Upper lobe of left lung (tissue), 6 donors: ENCODE results near the gene ACAP2. TPM values are rescaled to one million over a fixed set of nuclear protein-coding genes. Genes with fewer than 3 reads are reported as not detected.
A peak's percentile ranks its signal among the peaks of the same experiment; 100 is the strongest.

ENCODE experiments used
- ATAC-seq, 2 donors: fragments of 200-7000 bp; cut with Tn5 transposase; one replicate each; pipeline ENCODE4 v1.9.1; 2022; ENCODE audit warnings: mild to moderate bottlenecking in 2 of 2, moderate library complexity in 2 of 2; ENCODE audit not compliant: low FRiP score in 2 of 2
- DNase-seq, 2 donors: peaks; one replicate each; pipeline ENCODE4 v3.0.0-alpha.2; 2019 to 2020
- H3K27ac ChIP-seq, 4 donors: fragments of 200-600 bp; sonication (generic); one replicate each; pipeline ENCODE4 v1.5.1; 2016 to 2019
- H3K27me3 ChIP-seq, 4 donors: fragments of 200-600 bp; sonication (generic); one replicate each; pipeline ENCODE4 v1.5.1; 2017 to 2019
- H3K36me3 ChIP-seq, 4 donors: fragments of 200-600 bp; sonication (generic); one replicate each; pipeline ENCODE4 v1.5.1; 2016 to 2019
- H3K4me1 ChIP-seq, 4 donors: fragments of 200-600 bp; sonication (generic); one replicate each; pipeline ENCODE4 v1.5.1; 2018 to 2019
- H3K4me3 ChIP-seq, 4 donors: fragments of 200-600 bp; sonication (generic); one replicate each; pipeline ENCODE4 v1.5.1; 2017 to 2019; ENCODE audit warnings: mild to moderate bottlenecking in 2 of 4, moderate library complexity in 1 of 4
- H3K9me3 ChIP-seq, 4 donors: fragments of 200-600 bp; sonication (generic); one replicate each; pipeline ENCODE4 v1.5.1; 2018 to 2019
- EP300 ChIP-seq, 4 donors: sonication (generic); formaldehyde crosslinking; IDR thresholded peaks; one replicate each; pipeline ENCODE4 v1.5.1; 2017; ENCODE audit warnings: antibody characterized with exemption in 4 of 4, control low read depth in 2 of 4
- POLR2A ChIP-seq, 4 donors: fragments of 450-650 bp; IDR thresholded peaks; one replicate each; pipeline ENCODE4 v1.5.1; 2016 to 2017; ENCODE audit warnings: antibody characterized with exemption in 4 of 4, mild to moderate bottlenecking in 2 of 4
- POLR2AphosphoS5 ChIP-seq, 2 donors: sonication (generic); formaldehyde crosslinking; IDR thresholded peaks; one replicate each; pipeline ENCODE4 v1.5.1; 2017; ENCODE audit warnings: antibody characterized with exemption in 2 of 2
- WGBS, 2 donors: methylation state at CpG; one replicate each; pipeline ENCODE4 v1.1.5; 2017 to 2018; 5-methylcytosine and 5-hydroxymethylcytosine counted together
- total RNA-seq, 6 donors: library from RNA; depleted of rRNA in 4 of 6; stranded (reverse); fragments of >200 nt in 4 of 6; gene quantifications; one replicate each; pipeline versions ENCODE4 v1.1.0 to v1.2.1, GENCODE V29; 2016 to 2021
- TF ChIP-seq, protein P1 (sequence below), 6 experiments: fragments of 450-650 bp in 4 of 6; fragments of 200-600 bp in 2 of 6; sonication (generic) in 2 of 6; IDR thresholded peaks; one replicate each; pipeline ENCODE4 v1.5.1; 2016 to 2019; ENCODE audit warnings: antibody characterized with exemption in 6 of 6
- donor health status: DM: no; HTN: no; CAD: no; lungs with moderate emphysema.
- donor health status: DM: no; HTN: yes; CAD: no; lungs with severe emphysema.

ACAP2 gene
- total RNA-seq, 6 donors from 2014 or later = 30.6 to 75.2 (median 52.3) TPM

DNA sequence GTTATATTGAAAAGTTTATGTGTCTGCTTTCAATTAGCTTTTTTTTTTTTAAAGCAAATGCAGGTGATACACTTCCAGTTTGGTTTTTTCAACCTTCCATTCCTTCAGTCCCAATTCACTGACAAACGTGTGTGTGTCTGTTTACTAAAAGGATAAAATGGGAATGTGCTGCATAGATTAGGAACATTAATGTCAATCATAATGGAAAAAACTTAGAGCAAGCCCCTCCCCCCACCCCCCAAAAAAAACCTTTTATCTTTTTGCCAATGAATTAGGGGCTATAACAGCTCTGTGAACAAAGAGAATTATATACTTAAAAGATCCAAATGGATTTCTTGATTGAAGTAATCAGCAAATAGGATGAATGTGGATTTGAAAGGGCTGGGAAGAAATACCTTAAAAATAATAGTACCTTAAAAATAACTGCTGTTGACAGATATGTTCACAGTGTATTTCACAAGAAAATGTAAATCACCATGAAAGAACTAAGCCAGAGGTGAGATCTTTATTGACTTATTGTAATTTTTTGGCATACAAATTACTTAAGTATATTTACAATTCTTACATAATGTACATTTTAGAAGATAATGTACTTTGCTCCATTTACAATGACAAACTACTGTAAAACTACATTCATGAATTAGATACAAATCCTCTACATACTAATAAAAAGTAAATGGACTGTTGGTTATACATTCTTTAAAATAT, 168.4 kb downstream of the ACAP2 start:
- Histone ChIP-seq H3K36me3 (peaks cover 0 to 11% (median 3%) of the 10 kb centered on the region in 4 donors), H3K4me1 (peaks cover 11 to 18% (median 16%) of the 10 kb centered on the region in 4 donors), H3K27me3 (no peaks in the 10 kb centered on the region), H3K27ac (no peak overlapping the region), H3K4me3 (no peak overlapping the region), H3K9me3 (no peaks in the 10 kb centered on the region)
- TF ChIP-seq, protein P1, sequence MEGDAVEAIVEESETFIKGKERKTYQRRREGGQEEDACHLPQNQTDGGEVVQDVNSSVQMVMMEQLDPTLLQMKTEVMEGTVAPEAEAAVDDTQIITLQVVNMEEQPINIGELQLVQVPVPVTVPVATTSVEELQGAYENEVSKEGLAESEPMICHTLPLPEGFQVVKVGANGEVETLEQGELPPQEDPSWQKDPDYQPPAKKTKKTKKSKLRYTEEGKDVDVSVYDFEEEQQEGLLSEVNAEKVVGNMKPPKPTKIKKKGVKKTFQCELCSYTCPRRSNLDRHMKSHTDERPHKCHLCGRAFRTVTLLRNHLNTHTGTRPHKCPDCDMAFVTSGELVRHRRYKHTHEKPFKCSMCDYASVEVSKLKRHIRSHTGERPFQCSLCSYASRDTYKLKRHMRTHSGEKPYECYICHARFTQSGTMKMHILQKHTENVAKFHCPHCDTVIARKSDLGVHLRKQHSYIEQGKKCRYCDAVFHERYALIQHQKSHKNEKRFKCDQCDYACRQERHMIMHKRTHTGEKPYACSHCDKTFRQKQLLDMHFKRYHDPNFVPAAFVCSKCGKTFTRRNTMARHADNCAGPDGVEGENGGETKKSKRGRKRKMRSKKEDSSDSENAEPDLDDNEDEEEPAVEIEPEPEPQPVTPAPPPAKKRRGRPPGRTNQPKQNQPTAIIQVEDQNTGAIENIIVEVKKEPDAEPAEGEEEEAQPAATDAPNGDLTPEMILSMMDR (IDR thresholded peaks at IDR 0.05) = no peak
- TF ChIP-seq EP300 (IDR thresholded peaks at IDR 0.05) (no peak), POLR2A (IDR thresholded peaks at IDR 0.05) (no peak), POLR2AphosphoS5 (IDR thresholded peaks at IDR 0.05) (no peak)
- WGBS, 2 donors = 39 to 41% methylated on average over 1 of the region's 1 CpG
- DNase-seq (no peak), ATAC-seq (no peak)

DNA sequence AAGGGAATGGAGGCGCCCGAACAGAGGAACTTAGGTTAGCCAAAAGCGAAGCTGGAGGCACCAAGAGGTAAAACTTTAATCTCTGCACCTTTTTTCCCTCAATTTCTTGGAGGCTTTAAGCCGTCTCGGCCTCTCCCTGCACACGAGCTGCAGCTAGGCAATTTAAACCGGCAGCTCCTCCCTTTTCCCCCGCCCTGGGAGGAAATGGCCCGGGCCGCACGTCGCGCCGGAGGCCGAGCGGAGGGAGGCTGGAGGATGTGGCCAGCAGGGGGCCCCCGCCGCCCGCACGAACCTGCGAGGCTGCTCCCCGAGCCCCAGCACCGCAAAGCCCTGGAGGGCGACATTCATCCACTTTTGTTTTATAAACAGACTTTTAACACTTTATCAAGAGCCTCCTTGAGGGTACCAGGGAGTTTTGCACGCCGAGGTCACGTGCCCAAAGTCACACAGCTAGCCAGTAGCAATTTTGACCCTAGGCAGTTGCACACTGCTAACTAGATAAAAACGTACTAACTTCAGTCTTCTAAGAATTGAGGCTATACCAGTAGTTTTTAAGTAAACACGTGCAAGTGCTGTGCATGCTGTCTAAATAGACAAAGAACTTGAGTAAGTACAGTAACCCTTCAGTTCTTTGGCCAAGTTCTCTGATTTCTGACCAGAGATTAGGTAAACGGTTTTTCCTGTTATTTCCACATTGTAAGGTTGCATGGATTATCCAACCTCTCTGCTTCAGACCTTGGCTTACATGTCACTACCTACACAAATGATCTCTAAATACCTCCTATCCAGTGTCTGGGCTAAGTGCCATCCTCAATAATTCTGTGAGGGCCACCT, 171.2 kb downstream of the ACAP2 start:
- DNase-seq (peak; percentile 88 to 97), ATAC-seq (peak; percentile 95 to 97)
- 1% methylated on average over 19 to 30 of the region's 30 CpGs for whole genome bisulfite sequencing, 2 donors
- TF ChIP-seq POLR2AphosphoS5 (IDR thresholded peaks at IDR 0.05) (peak in 1 of 2 donors; percentile 7), POLR2A (IDR thresholded peaks at IDR 0.05) (peak in 1 of 4 donors; percentile 2), EP300 (IDR thresholded peaks at IDR 0.05) (no peak)
- TF ChIP-seq, protein P1 (IDR thresholded peaks at IDR 0.05) = peak; percentile 86 to 96 (median 93)
- no peaks in the 10 kb centered on the region for H3K9me3 ChIP-seq
- no peaks in the 10 kb centered on the region for H3K27me3 ChIP-seq
- H3K4me3 ChIP-seq = peak overlapping the region; percentile 51 to 96 (median 81)
- peaks cover 20 to 27% (median 21%) of the 10 kb centered on the region in 4 donors for H3K4me1 ChIP-seq
- H3K27ac ChIP-seq = peak overlapping the region; percentile 74 to 87 (median 84)
- peaks cover 0 to 2% (median 0%) of the 10 kb centered on the region in 4 donors for H3K36me3 ChIP-seq

DNA sequence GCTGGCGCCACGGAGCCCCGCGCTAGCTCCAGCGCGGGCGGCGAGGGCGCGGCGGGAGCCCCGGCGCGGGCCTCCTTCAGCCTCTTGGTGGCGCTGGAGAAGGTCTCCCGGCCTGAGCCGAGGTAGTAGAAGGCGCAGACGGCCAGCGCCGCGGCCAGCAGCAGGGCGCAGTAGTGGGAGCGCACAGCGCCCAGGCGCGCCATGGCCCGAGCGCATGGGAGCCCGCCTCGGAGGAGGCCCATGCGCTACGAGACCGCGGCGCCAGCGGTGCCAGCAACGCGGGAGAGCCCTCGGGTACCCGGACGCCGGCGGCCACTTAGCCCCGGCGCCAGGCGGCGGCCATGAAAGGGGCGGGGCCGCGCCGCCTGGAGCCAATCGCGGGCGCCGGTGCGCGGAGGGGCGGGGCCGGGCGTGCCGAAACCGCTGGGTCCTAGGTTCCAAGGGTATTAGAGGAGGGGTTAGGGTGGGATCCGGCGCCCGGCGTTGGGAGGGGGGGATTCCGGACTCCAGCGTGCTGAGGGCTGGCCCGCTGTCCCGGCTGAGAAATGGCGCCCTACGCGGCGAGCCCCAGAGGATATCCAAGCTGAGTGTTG, 171.9 kb downstream of the ACAP2 start, which contains the start of gene XXYLT1:
XXYLT1 (minus strand) TSS at position 343 of the 593 bp plus-strand sequence; CDS start at position 242, 101 bp downstream.
- DNase-seq = peak; percentile 82 to 99
- H3K27me3 ChIP-seq = no peaks in the 10 kb centered on the region
- H3K4me1 ChIP-seq = peaks cover 20 to 27% (median 21%) of the 10 kb centered on the region in 4 donors
- peaks cover 0 to under 1% (median 0%) of the 10 kb centered on the region in 4 donors for H3K36me3 ChIP-seq
- peak within 1 kb of the TSS; percentile 74 to 87 (median 84) for H3K27ac ChIP-seq
- H3K4me3 ChIP-seq = peak within 1 kb of the TSS; percentile 51 to 96 (median 81)
- no peaks in the 10 kb centered on the region for H3K9me3 ChIP-seq
- peak; percentile 96 to 99 for ATAC-seq
- TF ChIP-seq, protein P1 (IDR thresholded peaks at IDR 0.05) = peak; percentile 53 to 84 (median 82)
- peak in 1 of 2 donors; percentile 4 for TF ChIP-seq POLR2AphosphoS5 (IDR thresholded peaks at IDR 0.05)
- no peak for TF ChIP-seq EP300 (IDR thresholded peaks at IDR 0.05)
- peak in 1 of 4 donors; percentile 60 for TF ChIP-seq POLR2A (IDR thresholded peaks at IDR 0.05)
- WGBS, 2 donors = 0% methylated on average over 1 to 25 of the region's 75 CpGs

DNA sequence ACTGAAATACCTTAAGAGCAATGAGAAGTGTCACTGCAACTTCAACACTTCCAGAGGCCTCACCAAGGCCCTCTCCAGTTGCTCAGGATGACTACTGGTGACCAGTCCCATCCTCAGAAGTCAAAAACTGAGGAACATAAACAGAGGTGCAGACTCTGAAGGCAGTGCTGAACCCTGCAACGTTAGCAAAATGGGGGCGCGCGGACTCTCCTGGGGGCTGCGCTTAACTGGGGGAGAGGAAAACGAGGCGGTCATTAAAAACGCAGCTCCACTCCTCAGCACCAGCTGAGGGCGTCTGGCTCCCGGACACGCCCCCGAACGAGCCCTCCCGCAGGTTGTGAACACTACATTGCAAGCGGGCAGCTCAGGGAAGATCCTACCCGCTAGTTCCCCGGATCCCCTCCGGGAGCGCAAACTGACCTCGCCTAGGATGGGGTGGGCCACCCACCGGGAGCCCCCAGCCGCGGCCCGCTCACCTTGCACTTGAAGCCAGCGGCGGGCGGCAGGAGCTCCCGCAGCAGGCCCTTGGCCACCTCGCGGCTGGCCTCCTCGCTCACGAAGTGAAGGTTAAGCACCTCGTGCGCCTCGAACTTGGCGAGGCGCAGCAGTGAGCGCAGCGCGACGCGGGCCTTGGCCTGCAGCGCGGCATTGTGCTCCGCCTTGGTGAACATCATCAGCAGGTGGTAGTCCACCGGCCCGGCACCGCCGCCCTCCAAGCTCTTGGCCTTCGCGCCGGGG, 172.6 kb downstream of the ACAP2 start:
- ATAC-seq (peak; percentile 3 to 17), DNase-seq (no peak)
- 2 to 6% methylated on average over 3 to 23 of the region's 52 CpGs for WGBS, 2 donors
- no peak for TF ChIP-seq EP300 (IDR thresholded peaks at IDR 0.05)
- TF ChIP-seq, protein P1 (IDR thresholded peaks at IDR 0.05) = no peak
- TF ChIP-seq POLR2A (IDR thresholded peaks at IDR 0.05) = no peak
- no peak for TF ChIP-seq POLR2AphosphoS5 (IDR thresholded peaks at IDR 0.05)
- no peaks in the 10 kb centered on the region for H3K9me3 ChIP-seq
- H3K4me3 ChIP-seq = peak overlapping the region; percentile 51 to 96 (median 81)
- no peaks in the 10 kb centered on the region for H3K27me3 ChIP-seq
- H3K4me1 ChIP-seq = peaks cover 20 to 27% (median 21%) of the 10 kb centered on the region in 4 donors
- peak overlapping the region; percentile 74 to 87 (median 84) for H3K27ac ChIP-seq
- H3K36me3 ChIP-seq = peaks cover 0 to 4% (median 0%) of the 10 kb centered on the region in 4 donors
